ENCODE data around the gene BCLAF3.

- TF ChIP-seq CTCF (IDR thresholded peaks at IDR 0.05) (no peak), ZFX (IDR thresholded peaks at IDR 0.05; ENCODE audit: borderline replicate concordance) (no peak)
Observed at GRCh38 chrX:20037186-20037585, 46.3 kb upstream of the BCLAF3 start.
